T-helper 1 cell treated with Interleukin-12 subunit alpha and Interleukin-12 subunit beta and Interleukin-4 antibody, amounts not matched to agents 30 μg/mL and 1 μg/mL, for 36 hours (primary cell): ENCODE results near the gene KYAT1.
"Not testable (repeated sequence)": the region's sequence is repeated elsewhere in the genome, so short reads cannot be mapped to it uniquely, and the experiment has no call there.

Experiments
- H3K27ac Mint-ChIP-seq: one replicate; pipeline ENCODE4 v1.8.0; 2021; ENCODE audit warnings: mild to moderate bottlenecking, mixed read lengths
- H3K27me3 Mint-ChIP-seq: one replicate; pipeline ENCODE4 v1.8.0; 2021; ENCODE audit warnings: low read depth, mixed read lengths
- H3K36me3 Mint-ChIP-seq: one replicate; pipeline ENCODE4 v1.8.0; 2021; ENCODE audit warnings: low read depth, mixed read lengths
- H3K4me1 Mint-ChIP-seq: one replicate; pipeline ENCODE4 v1.8.0; 2021; ENCODE audit warnings: low read depth, mixed read lengths
- H3K4me3 Mint-ChIP-seq: one replicate; pipeline ENCODE4 v1.8.0; 2021; ENCODE audit warnings: mild to moderate bottlenecking, moderate library complexity, mixed read lengths
- H3K9me3 Mint-ChIP-seq: one replicate; pipeline ENCODE4 v1.8.0; 2021; ENCODE audit warnings: mixed read lengths

The KYAT1 gene

GRCh38 chr9:128885376-128885775, 3.6 kb upstream of the KYAT1 start:
- peaks cover 48% of the 10 kb centered on the region for H3K4me1 Mint-ChIP-seq
- H3K9me3 Mint-ChIP-seq: no peaks in the 10 kb centered on the region
- H3K27me3 Mint-ChIP-seq: no peaks in the 10 kb centered on the region
- peak overlapping the region; percentile 36 for H3K27ac Mint-ChIP-seq
- H3K36me3 Mint-ChIP-seq: peaks cover 37% of the 10 kb centered on the region
- peak overlapping the region; percentile 44 for H3K4me3 Mint-ChIP-seq

DNA sequence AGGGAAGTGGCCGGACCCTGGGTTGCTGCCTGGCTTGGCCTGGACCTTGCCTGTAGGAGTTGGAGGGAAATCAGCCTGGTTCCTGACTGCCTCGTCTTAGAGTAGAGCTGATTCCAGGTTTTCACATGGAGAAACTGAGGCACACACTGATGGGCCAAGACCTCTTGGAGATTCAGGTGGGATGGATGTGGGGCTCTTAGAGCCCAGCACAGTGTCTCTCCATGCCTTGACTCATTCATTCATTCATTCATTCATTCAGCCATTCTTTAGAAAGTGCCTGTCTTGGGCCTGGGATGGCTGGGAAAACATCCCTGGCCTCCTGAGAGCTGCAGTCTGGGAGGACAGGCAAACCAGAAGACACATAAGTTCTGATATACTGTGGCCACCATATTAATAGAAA, 2.4 kb upstream of the KYAT1 start:
- Mint-ChIP-seq H3K27ac (peak overlapping the region; percentile 26), H3K27me3 (no peaks in the 10 kb centered on the region), H3K4me3 (peak overlapping the region; percentile 95), H3K4me1 (peaks cover 53% of the 10 kb centered on the region), H3K36me3 (peaks cover 37% of the 10 kb centered on the region), H3K9me3 (no peaks in the 10 kb centered on the region)

- Mint-ChIP-seq H3K27ac (peak overlapping the region; percentile 84), H3K36me3 (peaks cover 30% of the 10 kb centered on the region), H3K4me1 (peaks cover 49% of the 10 kb centered on the region), H3K9me3 (no peaks in the 10 kb centered on the region), H3K27me3 (no peaks in the 10 kb centered on the region), H3K4me3 (peak overlapping the region; percentile 95)
Observed at GRCh38 chr9:128882677-128883603, 1.2 kb upstream of the KYAT1 start.

GRCh38 chr9:128877852-128878251, 3.9 kb downstream of the KYAT1 start:
- Mint-ChIP-seq H3K27ac (no peak overlapping the region), H3K27me3 (no peaks in the 10 kb centered on the region), H3K4me1 (peaks cover 16% of the 10 kb centered on the region), H3K9me3 (no peaks in the 10 kb centered on the region), H3K4me3 (no peak overlapping the region), H3K36me3 (peaks cover 6% of the 10 kb centered on the region)

DNA sequence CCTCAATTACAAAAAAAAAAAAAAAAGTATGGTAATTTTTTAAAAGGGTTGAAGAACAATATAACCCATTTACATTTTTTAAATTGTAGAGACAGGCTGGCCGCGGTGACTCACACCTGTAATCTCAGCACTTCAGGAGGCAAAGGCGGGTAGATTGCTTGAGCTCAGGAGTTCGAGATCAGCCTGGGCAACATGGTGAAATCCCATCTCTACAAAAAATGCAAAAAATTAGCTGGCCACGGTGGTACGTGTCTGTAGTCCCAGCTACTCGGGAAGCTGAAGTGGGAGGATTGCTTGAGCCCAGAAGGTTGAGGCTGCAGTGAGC, 10.8 kb downstream of the KYAT1 start:
- H3K9me3 Mint-ChIP-seq, H3K4me3 Mint-ChIP-seq, H3K27ac Mint-ChIP-seq, H3K4me1 Mint-ChIP-seq, H3K27me3 Mint-ChIP-seq, H3K36me3 Mint-ChIP-seq: not testable (repeated sequence)

DNA sequence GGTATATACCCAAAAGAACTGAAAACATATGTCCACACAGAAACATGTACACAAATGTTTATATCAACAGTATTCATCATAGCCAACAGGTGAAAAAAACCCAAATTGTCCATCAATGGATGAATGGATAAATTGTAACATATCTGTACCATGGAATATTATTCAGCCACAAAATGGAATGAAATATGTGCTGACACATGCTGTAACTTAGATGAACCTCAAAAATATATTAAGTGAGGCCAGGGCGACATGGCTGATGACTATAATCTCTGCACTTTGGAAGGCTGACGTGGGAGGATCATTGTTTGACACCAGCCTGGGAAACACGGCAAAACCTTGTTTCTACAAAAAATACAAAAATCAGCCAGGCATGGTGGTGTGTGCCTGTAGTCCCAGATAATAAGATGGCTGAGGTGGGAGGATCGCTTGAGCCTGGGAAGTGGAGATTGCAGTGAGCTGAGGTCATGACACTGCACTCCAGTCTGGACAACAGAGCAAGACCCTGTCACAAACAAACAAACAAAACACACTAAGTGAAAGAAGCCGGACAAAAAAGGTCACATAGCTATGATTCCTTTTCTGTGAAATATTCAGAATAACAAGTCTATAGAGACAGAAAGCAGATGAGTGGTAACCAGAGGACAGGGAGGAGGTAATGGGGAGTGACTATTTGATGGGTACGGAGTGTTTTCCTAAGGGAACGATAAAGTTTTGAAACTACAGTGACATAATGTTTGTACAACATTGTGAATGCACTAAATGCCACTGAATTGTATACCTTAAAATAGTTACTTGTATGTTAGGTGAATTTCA, 11.4 kb downstream of the KYAT1 start:
- no peaks in the 10 kb centered on the region for H3K36me3 Mint-ChIP-seq
- H3K4me1 Mint-ChIP-seq: no peaks in the 10 kb centered on the region
- H3K9me3 Mint-ChIP-seq: no peaks in the 10 kb centered on the region
- H3K27me3 Mint-ChIP-seq: no peaks in the 10 kb centered on the region
- H3K27ac Mint-ChIP-seq: no peak overlapping the region
- no peak overlapping the region for H3K4me3 Mint-ChIP-seq

GRCh38 chr9:128863647-128864046, 18.1 kb downstream of the KYAT1 start:
- Mint-ChIP-seq H3K27me3 (no peaks in the 10 kb centered on the region), H3K9me3 (no peaks in the 10 kb centered on the region), H3K27ac (no peak overlapping the region), H3K4me3 (no peak overlapping the region), H3K36me3 (no peaks in the 10 kb centered on the region), H3K4me1 (peaks cover 4% of the 10 kb centered on the region)

GRCh38 chr9:128862401-128862851, 19.3 kb downstream of the KYAT1 start:
- Mint-ChIP-seq H3K27ac (no peak overlapping the region), H3K4me3 (no peak overlapping the region), H3K36me3 (no peaks in the 10 kb centered on the region), H3K4me1 (peaks cover 4% of the 10 kb centered on the region), H3K9me3 (no peaks in the 10 kb centered on the region), H3K27me3 (no peaks in the 10 kb centered on the region)

- H3K27ac Mint-ChIP-seq: no peak overlapping the region
- peaks cover 4% of the 10 kb centered on the region for H3K4me1 Mint-ChIP-seq
- no peak overlapping the region for H3K4me3 Mint-ChIP-seq
- H3K27me3 Mint-ChIP-seq: no peaks in the 10 kb centered on the region
- H3K36me3 Mint-ChIP-seq: no peaks in the 10 kb centered on the region
- H3K9me3 Mint-ChIP-seq: no peaks in the 10 kb centered on the region
Observed at GRCh38 chr9:128861501-128861900, 20.2 kb downstream of the KYAT1 start.

DNA sequence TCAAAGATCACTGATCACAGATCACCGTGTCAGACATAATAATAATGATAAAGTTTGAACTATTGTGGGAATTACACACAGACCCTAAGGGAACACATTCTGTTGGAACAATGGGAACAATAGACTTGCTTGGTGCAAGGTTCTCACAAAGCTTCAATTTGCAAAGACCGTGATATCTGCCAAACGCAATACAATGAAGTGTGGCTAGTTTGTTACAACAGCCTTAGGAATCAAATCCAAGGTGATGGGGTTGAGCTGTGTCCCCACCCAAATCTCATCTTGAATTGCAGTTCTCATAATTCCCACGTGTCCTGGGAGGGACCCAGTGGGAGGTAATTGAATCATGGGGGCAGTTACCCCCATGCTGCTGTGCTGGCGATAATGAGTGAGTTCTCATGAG, 20.8 kb downstream of the KYAT1 start:
- Mint-ChIP-seq H3K27me3 (no peaks in the 10 kb centered on the region), H3K27ac (no peak overlapping the region), H3K4me1 (peaks cover 4% of the 10 kb centered on the region), H3K4me3 (no peak overlapping the region), H3K9me3 (no peaks in the 10 kb centered on the region), H3K36me3 (no peaks in the 10 kb centered on the region)

DNA sequence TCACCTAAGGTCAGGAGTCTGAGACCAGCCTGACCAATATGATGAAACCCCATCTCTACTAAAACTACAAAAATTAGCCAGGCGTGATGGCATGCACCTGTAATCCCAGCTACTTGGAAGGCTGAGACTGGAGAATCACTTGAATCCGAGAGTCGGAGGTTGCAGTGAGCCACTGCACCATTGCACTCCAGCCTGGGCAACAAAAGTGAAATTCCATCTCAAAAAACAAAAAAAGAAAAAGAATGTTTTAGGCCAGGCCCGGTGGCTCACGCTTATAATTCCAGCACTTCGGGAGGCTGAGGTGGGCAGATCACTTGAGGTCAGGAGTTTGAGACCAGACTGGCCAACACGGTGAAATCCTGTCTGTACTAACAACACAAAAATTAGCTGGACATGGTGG, 23.3 kb downstream of the KYAT1 start:
- not testable (repeated sequence) for H3K27me3 Mint-ChIP-seq

DNA sequence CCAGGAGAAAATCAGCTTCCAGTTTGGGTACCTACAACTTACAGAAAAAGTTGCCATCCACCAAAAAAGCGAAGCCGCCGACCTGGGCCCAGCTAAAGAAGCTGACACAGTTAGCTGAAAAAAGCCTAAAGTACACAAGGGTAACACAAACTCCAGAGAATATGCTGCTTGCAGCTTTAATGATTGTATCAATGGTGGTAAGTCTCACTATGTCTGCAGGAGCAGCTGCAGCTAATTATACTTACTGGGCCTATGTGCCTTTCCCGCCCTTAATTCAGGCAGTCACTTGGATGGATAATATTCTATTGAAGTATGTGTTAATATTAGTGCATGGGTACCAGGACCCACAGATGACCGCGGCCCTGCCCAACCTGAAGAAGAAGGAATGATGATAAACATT, 27.3 kb downstream of the KYAT1 start:
- H3K4me3 Mint-ChIP-seq, H3K27me3 Mint-ChIP-seq, H3K4me1 Mint-ChIP-seq, H3K27ac Mint-ChIP-seq: not testable (repeated sequence)
- peaks cover 13% of the 10 kb centered on the region for H3K36me3 Mint-ChIP-seq
- peaks cover 14% of the 10 kb centered on the region for H3K9me3 Mint-ChIP-seq

More for the DNA sequence above, 23.3 kb downstream of the KYAT1 start:
- not testable (repeated sequence) for H3K4me1 Mint-ChIP-seq, H3K36me3 Mint-ChIP-seq, H3K9me3 Mint-ChIP-seq, H3K27ac Mint-ChIP-seq, H3K4me3 Mint-ChIP-seq

- H3K27me3 Mint-ChIP-seq, H3K27ac Mint-ChIP-seq, H3K4me3 Mint-ChIP-seq, H3K4me1 Mint-ChIP-seq: not testable (repeated sequence)
- H3K9me3 Mint-ChIP-seq: peaks cover 19% of the 10 kb centered on the region
- H3K36me3 Mint-ChIP-seq: peaks cover 19% of the 10 kb centered on the region
Observed at GRCh38 chr9:128852646-128853045, 29.1 kb downstream of the KYAT1 start.

- not testable (repeated sequence) for H3K27me3 Mint-ChIP-seq
- H3K9me3 Mint-ChIP-seq: peaks cover 19% of the 10 kb centered on the region
- peaks cover 20% of the 10 kb centered on the region for H3K36me3 Mint-ChIP-seq
Observed at GRCh38 chr9:128851779-128852600, 29.8 kb downstream of the KYAT1 start.

More at GRCh38 chr9:128851779-128852600, 29.8 kb downstream of the KYAT1 start:
- not testable (repeated sequence) for H3K4me1 Mint-ChIP-seq, H3K4me3 Mint-ChIP-seq, H3K27ac Mint-ChIP-seq
